ENCODE results near the gene ECHDC3.
"Not testable (repeated sequence)": the region's sequence is repeated elsewhere in the genome, so short reads cannot be mapped to it uniquely, and the experiment has no call there.

The ECHDC3 gene

GRCh38 chr10:11742009-11742778, at the start of gene ECHDC3:
Gene ECHDC3, plus strand, starts transcription at chr10:11742382. Its CDS starts 195 bp downstream, at chr10:11742577.
- no peak for FAIRE-seq

GRCh38 chr10:11693376-11693775, 48.8 kb upstream of the ECHDC3 start:
- FAIRE-seq = no peak

- FAIRE-seq = no peak
Observed at GRCh38 chr10:11695779-11696178, 46.4 kb upstream of the ECHDC3 start.

GRCh38 chr10:11697718-11698527, 44.3 kb upstream of the ECHDC3 start:
- no peak for FAIRE-seq

GRCh38 chr10:11698691-11699549, 43.3 kb upstream of the ECHDC3 start:
- FAIRE-seq = no peak

- no peak for FAIRE-seq
Observed at GRCh38 chr10:11699550-11700097, 42.6 kb upstream of the ECHDC3 start.

GRCh38 chr10:11700539-11700938, 41.6 kb upstream of the ECHDC3 start:
- FAIRE-seq = no peak

GRCh38 chr10:11701451-11702095, 40.6 kb upstream of the ECHDC3 start:
- FAIRE-seq = no peak

- FAIRE-seq = no peak
Observed at GRCh38 chr10:11702264-11702663, 39.9 kb upstream of the ECHDC3 start.

- FAIRE-seq = no peak
Observed at GRCh38 chr10:11704092-11704491, 38.1 kb upstream of the ECHDC3 start.

GRCh38 chr10:11705722-11706121, 36.5 kb upstream of the ECHDC3 start:
- FAIRE-seq = no peak

GRCh38 chr10:11706895-11707567, 35.2 kb upstream of the ECHDC3 start:
- FAIRE-seq = no peak

GRCh38 chr10:11707624-11708350, 34.4 kb upstream of the ECHDC3 start:
- no peak for FAIRE-seq

- not testable (repeated sequence) for FAIRE-seq
Observed at GRCh38 chr10:11708801-11709200, 33.4 kb upstream of the ECHDC3 start.

- no peak for FAIRE-seq
Observed at GRCh38 chr10:11712744-11713143, 29.4 kb upstream of the ECHDC3 start.

- FAIRE-seq = no peak
Observed at GRCh38 chr10:11713186-11713743, 28.9 kb upstream of the ECHDC3 start.

GRCh38 chr10:11713963-11714362, 28.2 kb upstream of the ECHDC3 start:
- no peak for FAIRE-seq

GRCh38 chr10:11714750-11715365, 27.3 kb upstream of the ECHDC3 start:
- no peak for FAIRE-seq

GRCh38 chr10:11715815-11716494, 26.2 kb upstream of the ECHDC3 start:
- FAIRE-seq = no peak
